ENCODE measurements around the gene MPP2.

The MPP2 gene

DNA sequence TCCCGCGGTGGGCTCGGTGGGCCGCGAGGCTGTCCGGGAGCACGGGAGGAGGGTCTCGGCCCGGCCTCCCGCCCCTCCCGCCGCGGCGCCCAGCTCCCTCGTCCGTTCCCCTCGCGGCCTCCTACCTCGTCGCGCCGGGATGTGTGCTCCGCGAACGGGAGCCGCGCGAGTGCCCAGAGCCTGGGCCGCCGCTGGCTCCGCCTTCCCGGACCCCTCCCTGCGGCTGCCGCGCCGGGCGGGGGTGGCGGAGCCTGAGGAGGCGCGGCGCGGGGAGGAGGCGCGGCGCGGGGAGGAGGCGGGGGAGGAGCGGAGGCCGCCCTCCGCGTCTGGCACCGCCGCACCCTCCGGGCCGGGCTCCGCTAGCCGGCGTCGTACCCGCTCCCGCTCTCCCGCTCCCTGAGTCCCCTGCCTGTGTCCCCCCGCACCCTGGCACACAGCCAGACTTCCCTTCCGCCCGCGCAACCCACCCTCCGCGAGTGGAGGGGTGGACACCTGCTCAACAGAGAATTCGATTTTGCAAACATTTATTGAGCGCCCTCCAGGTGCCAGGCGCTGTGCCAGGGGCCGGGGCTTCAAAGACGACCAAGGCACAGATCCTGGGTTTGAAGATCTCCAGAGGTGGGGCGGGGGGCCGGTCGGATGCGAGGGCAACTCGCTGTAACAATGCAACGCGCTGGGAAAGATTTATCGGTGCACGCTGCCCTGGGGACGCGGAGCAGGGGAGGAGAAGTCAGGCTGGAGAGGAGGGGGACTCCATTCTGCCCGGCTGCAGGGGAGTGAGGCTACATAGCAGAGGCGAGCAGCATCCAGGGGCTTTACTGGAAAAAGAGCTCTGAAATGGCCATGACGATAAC, 74.1 kb downstream of the MPP2 start, which contains the start of gene MPP3:
MPP3 (minus strand) TSS at position 171 of the 854 bp plus-strand sequence. CDS start 1,240 bp downstream, outside the sequence.
- Histone ChIP-seq H3K4me3 (ENCODE audit: low read depth, low read length) (peak within 1 kb of the TSS; percentile 69), H3K27me3 (ENCODE audit: insufficient read depth, low read depth, severe bottlenecking) (no peaks in the 10 kb centered on the region), H3K27ac (peak within 1 kb of the TSS; percentile 76), H3K9me3 (ENCODE audit: severe bottlenecking) (peaks cover 9% of the 10 kb centered on the region), H3K36me3 (peaks cover 38% of the 10 kb centered on the region)
- peak; percentile 81 for DNase-seq
- TF ChIP-seq, protein P1, sequence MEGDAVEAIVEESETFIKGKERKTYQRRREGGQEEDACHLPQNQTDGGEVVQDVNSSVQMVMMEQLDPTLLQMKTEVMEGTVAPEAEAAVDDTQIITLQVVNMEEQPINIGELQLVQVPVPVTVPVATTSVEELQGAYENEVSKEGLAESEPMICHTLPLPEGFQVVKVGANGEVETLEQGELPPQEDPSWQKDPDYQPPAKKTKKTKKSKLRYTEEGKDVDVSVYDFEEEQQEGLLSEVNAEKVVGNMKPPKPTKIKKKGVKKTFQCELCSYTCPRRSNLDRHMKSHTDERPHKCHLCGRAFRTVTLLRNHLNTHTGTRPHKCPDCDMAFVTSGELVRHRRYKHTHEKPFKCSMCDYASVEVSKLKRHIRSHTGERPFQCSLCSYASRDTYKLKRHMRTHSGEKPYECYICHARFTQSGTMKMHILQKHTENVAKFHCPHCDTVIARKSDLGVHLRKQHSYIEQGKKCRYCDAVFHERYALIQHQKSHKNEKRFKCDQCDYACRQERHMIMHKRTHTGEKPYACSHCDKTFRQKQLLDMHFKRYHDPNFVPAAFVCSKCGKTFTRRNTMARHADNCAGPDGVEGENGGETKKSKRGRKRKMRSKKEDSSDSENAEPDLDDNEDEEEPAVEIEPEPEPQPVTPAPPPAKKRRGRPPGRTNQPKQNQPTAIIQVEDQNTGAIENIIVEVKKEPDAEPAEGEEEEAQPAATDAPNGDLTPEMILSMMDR (IDR thresholded peaks at IDR 0.05; ENCODE audit: low read depth, low read length): no peak

DNA sequence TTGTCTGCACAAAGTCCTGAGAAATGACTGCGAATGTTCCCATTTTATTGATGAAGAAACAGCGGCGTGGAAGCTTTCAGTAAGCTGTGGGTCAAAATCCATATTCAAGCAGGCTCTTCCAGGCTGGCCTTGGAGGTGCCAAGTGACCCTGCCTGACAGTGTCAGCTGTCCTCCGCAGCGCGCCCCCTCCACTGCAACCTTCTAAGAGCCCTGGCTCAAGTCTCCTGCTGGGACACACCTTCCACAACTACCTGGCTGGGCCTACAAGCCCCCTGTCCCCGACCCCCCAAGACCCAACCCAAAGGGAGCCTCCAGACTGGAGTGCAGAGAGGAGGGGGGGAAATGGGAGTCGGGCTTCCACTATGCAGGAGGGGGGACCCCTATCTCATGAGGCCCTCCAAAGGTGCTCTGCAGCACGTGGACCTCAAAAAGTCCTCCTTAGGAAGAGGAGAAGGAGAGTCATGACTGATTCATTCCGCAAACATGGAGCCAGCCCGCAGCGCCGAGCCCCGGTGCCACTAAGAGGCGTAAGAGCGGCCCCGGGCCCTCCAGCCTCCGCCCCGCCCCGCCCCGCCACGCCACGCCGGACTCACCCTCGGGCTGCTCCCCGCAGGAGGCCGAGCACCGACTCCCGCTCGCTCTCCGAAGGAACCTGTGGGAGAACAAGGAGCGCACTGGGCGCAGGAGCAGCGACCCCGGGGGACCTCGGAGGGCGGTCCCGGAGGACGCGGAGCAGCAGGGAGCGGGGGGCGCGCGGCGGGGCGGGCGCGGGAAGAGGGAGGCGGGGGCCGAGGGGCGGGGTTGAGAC, 75.0 kb downstream of the MPP2 start:
- Histone ChIP-seq H3K36me3 (peaks cover 46% of the 10 kb centered on the region), H3K9me3 (ENCODE audit: severe bottlenecking) (peaks cover 9% of the 10 kb centered on the region), H3K27ac (peak overlapping the region; percentile 76), H3K27me3 (ENCODE audit: insufficient read depth, low read depth, severe bottlenecking) (no peaks in the 10 kb centered on the region), H3K4me3 (ENCODE audit: low read depth, low read length) (peak overlapping the region; percentile 69)
- peak; percentile 76 for DNase-seq
- TF ChIP-seq, protein P1 (IDR thresholded peaks at IDR 0.05; ENCODE audit: low read depth, low read length): 0 out of 2 replicates have a peak, but pooled peaks have one; percentile 9

DNA sequence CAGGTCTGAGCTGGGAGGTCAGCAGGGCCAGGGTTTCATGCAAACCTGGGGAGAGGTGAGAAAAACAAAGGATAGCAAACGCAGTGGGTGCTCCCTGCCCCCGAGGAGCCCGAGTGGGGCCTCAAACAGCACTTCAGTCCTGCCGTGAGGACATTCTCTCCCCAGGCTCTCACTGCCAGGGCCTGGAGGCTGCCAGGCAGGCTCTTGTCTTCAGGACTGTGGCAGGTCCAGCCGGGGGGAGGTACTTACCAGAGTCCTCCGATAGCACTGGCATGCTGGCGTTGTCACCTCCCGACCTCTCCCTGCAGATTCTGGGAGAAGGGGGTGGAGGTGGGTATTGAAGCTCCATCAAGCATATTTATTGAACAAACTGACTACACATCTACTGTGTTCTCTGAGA, 75.7 kb downstream of the MPP2 start:
- DNase-seq: no peak
- no peak overlapping the region for H3K4me3 ChIP-seq (ENCODE audit: low read depth, low read length)
- H3K27ac ChIP-seq: no peak overlapping the region
- H3K27me3 ChIP-seq (ENCODE audit: insufficient read depth, low read depth, severe bottlenecking): no peaks in the 10 kb centered on the region
- peaks cover 48% of the 10 kb centered on the region for H3K36me3 ChIP-seq
- TF ChIP-seq, protein P1 (IDR thresholded peaks at IDR 0.05; ENCODE audit: low read depth, low read length): no peak
- H3K9me3 ChIP-seq (ENCODE audit: severe bottlenecking): peaks cover 9% of the 10 kb centered on the region

DNA sequence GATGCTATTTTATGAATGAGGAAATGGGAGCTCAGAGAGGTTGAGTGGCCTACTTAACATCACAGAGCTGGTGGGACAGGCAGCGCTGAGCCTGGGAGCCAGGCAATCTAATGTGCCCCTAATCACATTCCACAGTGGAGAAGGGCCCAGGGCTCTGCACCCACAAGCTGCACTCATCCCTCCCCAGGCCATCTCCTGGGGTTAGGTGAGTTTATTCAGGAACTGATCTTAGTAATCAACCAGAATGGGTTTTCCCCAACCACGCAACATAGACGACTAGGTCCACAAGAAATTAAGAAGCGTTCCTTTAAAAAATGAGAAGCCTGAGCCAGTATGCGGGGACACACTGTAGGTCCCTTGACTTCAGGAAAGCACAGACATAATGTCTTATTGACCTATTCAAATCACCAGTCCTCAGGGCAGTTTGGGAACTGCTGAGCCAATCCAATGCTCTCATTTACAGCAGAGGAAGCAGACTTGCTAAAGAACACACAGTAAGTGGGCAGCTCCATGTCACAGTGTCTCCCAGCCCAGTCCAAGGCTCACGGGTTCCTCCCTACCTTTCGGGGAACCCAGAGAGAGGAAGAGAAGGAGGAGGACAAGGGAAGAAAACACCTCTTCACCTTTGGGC, 76.7 kb downstream of the MPP2 start:
- no peak for DNase-seq
- H3K9me3 ChIP-seq (ENCODE audit: severe bottlenecking): peaks cover 9% of the 10 kb centered on the region
- no peak overlapping the region for H3K27ac ChIP-seq
- peaks cover 57% of the 10 kb centered on the region for H3K36me3 ChIP-seq
- H3K27me3 ChIP-seq (ENCODE audit: insufficient read depth, low read depth, severe bottlenecking): no peaks in the 10 kb centered on the region
- no peak overlapping the region for H3K4me3 ChIP-seq (ENCODE audit: low read depth, low read length)
- TF ChIP-seq, protein P1 (IDR thresholded peaks at IDR 0.05; ENCODE audit: low read depth, low read length): no peak

DNA sequence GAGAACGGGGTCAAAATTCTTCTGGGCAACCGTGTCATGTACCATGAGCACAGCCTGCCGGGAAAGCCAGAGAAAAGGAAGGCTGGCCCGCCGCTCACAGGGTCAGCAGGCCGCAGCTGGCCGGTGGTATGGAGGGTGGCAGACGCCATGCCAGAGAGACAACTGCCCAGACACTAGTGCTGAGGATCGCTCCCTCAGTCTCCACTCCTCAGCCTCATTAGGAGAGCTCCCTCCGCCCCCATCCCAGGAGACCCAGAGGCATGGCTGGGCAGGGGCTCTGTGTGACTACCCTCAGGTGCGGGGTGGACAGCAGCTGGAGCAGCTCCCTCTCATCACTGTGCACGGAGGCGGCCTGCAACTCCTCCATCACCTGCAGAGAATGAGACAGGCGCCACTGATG, 77.6 kb downstream of the MPP2 start:
- Histone ChIP-seq H3K4me3 (ENCODE audit: low read depth, low read length) (no peak overlapping the region), H3K9me3 (ENCODE audit: severe bottlenecking) (peaks cover 9% of the 10 kb centered on the region), H3K36me3 (peaks cover 63% of the 10 kb centered on the region), H3K27me3 (ENCODE audit: insufficient read depth, low read depth, severe bottlenecking) (no peaks in the 10 kb centered on the region), H3K27ac (no peak overlapping the region)
- no peak for DNase-seq
- TF ChIP-seq, protein P1 (IDR thresholded peaks at IDR 0.05; ENCODE audit: low read depth, low read length): no peak

Data from WERI-Rb-1 (cell line).